Activated T-helper 9 cell treated with anti-CD3 and anti-CD28 coated beads, Interleukin-2, amount 50 U/mL, for 16 hours (primary cell): ENCODE data around the gene PACC1.

Experiments used
- DNase-seq: peaks from one replicate; pipeline ENCODE4 v3.0.0-alpha.2; 2020; ENCODE audit warnings: low read depth

PACC1 gene

DNA sequence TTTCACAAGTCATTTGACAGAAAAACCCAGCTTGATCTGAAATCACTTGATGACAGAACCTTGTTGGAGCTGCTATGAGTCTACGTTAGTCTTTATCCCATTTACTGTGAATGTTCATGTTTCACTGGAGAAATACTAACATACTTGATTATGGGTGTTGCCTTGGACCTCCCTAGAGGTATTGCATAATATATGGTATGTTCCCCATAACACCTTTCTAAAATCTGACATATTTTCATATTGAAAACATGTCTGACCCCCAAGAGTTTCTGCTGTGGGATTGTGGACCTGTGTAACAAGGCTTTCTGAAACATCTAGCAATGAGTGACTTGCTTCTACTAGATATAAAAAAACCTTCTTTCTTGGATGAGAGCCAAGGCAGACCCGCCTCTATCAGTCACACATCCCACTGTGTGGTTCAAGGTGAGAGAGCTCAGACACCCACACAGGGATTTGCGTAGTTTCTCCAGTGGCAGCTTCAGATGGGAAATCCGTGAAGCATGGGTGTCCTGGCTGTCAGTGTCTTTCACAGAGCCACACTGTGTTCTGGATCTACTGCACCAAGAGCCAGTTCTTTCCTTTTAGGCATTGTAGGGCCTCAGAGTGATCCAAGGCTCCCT, 22.6 kb upstream of the PACC1 start:
- no peak for DNase-seq

- DNase-seq = no peak
Measured at GRCh38 chr1:212434992-212435391, 20.3 kb upstream of the PACC1 start.

DNA sequence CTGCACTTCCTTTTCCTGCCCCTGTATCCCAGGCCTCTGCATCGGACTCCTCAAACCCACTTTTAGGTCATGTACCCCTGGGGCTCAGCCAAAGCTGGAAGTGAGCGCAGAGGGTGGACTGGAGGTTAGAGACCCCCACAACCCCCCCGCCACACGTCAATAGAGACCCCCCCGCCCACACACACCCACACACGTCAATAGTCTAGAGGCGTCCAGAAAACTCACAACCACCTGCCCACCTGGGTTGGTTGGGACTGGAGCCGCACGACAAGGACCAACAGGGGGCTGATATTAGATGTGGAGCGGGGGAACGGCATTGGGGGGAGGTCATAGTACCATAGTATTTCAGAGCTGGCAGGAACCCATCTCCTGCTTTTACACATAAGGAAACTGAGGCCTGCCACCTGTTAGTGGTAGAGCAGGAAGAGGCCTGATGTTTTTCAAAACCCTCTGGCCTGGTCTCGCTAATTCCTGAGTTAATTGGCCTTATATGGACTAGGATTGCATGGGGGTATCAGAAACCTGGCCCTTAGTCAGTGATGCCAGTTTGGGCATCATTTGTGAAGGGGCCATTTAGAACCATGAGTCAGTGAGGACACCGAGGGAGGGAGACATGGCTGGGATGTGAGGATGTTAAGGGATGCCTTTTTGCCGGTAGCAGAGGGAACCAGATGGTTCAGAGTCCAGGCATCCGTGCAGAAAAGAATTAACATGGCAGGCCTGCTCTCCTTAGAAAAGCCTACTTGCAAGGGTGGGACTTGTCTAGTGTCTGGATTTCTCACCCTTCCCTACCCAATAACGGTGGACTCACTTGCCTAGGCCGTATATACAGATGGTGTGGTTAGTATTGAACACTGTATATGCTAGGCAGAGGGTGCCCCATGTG, 19.1 kb upstream of the PACC1 start:
- no peak for DNase-seq

DNA sequence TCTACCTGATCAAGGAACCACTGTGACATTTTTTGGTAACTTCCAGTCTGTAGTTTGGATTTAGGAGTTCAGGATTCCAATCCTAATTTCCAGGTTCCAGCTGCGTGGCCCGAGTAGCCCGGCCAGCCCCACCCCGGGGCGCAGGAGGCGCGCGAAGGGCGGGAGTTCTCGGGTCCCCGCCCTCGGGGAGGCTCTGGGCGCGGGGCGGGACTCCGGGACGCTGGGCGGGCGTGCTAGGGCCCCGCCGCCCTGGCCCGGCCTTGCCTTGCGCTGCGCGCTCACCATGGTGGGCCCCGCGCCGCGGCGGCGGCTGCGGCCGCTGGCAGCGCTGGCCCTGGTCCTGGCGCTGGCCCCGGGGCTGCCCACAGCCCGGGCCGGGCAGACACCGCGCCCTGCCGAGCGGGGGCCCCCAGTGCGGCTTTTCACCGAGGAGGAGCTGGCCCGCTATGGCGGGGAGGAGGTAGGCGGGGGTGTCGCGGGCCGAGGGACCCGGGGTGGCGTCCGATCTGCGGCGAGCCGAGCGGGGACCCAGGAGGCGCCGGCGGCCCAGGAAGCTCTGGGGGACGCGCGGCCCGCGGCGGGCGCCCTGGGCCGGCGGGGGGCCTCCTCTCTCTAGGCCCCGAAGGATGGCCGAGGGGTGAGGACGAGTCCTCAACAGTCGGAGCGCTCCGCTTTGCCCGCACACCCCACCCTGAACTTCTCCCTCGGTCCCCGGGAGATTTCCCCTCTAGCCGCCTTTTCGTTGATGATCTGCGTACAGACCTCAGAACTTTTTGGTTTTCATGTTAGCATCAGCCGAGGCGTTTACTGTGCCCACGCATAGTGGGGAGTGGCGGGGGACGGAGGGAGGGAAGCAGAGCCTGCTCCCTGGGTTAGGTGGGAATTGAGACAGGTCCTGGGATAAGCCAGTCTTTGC, 18.2 kb upstream of the PACC1 start, which contains the start of gene NENF:
NENF (plus strand) TSS at position 260 of the 916 bp plus-strand sequence; CDS start at position 284, 24 bp downstream.
- DNase-seq = peak; percentile 64

DNA sequence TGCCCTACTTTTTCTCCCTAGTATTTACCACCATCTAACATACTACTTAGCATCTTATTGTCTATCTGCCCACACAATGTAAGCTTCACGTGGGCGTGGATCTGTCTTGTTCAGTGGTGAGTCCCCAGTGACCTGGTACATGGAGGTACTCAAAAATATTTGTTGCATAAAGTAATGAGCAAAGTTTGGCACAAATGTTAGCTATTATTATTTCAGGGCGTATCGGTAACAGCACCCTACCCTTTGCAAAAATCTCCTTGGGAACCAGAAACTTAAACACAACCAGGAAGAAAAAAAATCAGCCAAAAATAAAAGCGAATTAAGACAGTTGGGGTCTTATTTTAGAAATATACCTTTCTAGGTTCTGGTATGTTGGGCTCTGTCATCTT, 17.6 kb upstream of the PACC1 start:
- no peak for DNase-seq

GRCh38 chr1:212431644-212432043, 17.0 kb upstream of the PACC1 start:
- no peak for DNase-seq

GRCh38 chr1:212430955-212431394, 16.3 kb upstream of the PACC1 start:
- DNase-seq = no peak

DNA sequence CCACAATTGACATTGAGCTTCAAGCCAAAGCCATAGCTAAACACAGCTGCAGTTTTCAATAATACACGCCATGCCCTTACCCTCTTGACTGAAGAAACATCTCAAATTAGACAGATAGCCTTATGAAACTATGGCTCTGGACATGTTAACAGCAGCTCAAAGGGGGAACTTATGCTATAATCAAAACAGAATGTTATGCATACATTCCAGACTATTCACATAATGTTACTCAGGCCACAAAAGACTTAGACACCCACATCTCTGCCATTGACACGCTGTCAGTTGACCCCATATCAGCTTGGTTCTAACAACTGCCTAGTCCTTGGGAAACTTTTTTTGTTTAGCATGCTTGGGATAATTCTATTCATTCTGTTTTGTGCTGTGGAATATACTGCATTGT, 15.7 kb upstream of the PACC1 start:
- no peak for DNase-seq

DNA sequence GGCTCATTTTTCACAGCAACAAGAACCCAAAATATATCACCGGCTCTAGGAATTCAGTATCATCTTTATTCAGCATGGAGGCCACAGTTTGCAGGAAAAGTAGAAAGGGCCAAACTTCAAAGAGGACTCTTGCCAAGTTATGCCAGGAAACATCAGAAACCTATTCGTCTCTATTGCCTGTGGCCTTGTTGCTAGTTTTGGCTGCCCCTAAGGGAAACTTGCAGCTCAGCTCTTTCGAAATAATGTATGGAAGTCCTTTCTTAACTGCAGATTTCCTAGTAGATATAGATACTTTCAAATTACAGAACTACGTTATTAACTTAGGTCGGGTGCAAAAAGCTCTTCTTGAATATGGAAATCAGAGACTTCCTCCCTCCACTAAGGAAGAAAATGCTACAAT, 13.8 kb upstream of the PACC1 start:
- no peak for DNase-seq

GRCh38 chr1:212423879-212424278, 9.2 kb upstream of the PACC1 start:
- no peak for DNase-seq

GRCh38 chr1:212421165-212421564, 6.5 kb upstream of the PACC1 start:
- no peak for DNase-seq

DNA sequence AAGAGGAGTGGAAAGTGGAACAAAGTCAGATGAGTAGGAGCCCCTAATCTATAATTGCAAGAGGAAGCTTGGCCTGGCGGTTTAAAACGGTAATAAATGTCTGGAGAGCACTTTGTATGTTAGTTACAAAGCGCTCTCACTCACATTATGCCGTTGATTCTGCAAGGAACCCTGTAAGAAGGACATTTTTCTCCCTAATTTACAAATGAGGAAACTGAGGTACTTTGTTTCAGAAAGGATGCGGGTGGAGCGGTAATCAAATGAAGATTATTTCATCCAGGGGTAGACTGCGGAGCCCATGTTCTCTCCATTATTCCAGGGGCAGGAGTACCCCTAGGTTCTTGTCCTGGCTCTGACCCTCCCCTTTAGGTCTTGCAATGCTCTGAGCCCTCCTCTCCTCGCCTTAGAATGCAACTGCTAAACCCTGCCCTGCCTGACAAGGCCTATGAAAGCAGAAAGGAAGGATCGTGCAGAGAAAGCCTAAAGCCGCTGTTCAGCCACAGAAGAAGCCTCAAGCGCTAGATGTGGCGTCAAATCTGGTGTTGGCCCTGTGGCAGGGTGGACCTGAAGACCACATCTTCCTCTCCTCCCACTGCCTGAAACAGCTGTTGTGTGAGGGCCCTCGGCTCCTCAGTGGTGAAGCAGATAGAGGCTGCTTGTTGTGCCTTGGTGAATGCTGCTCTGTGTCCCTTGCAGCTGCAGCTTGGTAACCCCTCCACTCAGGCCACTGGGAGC, 588 bp upstream of the PACC1 start:
- DNase-seq = no peak

- DNase-seq = peak; percentile 17
Measured at GRCh38 chr1:212413902-212414327, 771 bp downstream of the PACC1 start.

- DNase-seq = no peak
Measured at GRCh38 chr1:212412374-212412773, 2.3 kb downstream of the PACC1 start.

- no peak for DNase-seq
Measured at GRCh38 chr1:212410231-212410820, 4.4 kb downstream of the PACC1 start.

- DNase-seq = no peak
Measured at GRCh38 chr1:212402666-212403321, 11.9 kb downstream of the PACC1 start.

GRCh38 chr1:212401838-212402582, 12.7 kb downstream of the PACC1 start:
- no peak for DNase-seq

DNA sequence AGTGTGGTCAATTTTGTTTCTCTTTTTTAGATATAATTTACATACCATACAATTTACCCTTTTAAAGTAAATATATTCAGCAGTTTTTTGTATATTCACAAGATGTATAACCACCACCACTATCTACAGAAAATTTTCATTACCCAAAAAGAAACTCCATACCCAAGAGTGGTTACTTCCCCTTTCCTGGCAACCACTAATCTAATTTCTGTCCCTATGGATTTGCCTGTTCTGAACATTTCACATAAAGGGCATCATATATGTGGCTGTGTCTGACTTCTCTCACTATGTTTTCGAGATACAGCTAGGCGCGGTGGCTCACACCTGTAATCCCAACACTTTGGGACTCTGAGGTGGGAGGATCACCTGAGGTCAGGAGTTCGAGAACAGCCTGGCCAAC, 13.6 kb downstream of the PACC1 start:
- DNase-seq = no peak

GRCh38 chr1:212397171-212397570, 17.5 kb downstream of the PACC1 start:
- no peak for DNase-seq

- no peak for DNase-seq
Measured at GRCh38 chr1:212396638-212397037, 18.0 kb downstream of the PACC1 start.
